HG02884 (cell line): ENCODE data around the gene CPT1C.

Experiments
- ATAC-seq: cut with Tn5 transposase; IDR thresholded peaks from one replicate; pipeline ENCODE4 v1.9.1; 2021; ENCODE audit warnings: mild to moderate bottlenecking, moderate library complexity; ENCODE audit not compliant: unreplicated experiment

Gene CPT1C

GRCh38 chr19:49680421-49681351 lies 10.2 kb upstream of the CPT1C start:
- ATAC-seq: no peak

DNA sequence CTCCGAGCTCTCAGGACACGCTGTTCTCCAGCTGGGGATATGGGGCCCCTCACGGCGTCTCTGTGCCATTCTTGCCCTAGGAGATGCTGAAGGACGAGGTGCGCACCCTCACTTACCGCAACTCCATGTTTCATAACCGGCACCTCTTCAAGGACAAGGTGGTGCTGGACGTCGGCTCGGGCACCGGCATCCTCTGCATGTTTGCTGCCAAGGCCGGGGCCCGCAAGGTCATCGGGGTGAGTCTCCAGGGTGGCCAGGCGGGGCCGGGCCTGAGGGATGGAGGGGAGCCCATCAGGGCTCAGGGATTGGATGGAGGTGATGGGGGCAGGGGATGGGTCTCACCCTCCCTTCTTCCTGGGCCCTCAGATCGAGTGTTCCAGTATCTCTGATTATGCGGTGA lies 9.1 kb upstream of the CPT1C start:
- ATAC-seq: no peak

- no peak for ATAC-seq
Observed at GRCh38 chr19:49682274-49682673, 8.6 kb upstream of the CPT1C start.

DNA sequence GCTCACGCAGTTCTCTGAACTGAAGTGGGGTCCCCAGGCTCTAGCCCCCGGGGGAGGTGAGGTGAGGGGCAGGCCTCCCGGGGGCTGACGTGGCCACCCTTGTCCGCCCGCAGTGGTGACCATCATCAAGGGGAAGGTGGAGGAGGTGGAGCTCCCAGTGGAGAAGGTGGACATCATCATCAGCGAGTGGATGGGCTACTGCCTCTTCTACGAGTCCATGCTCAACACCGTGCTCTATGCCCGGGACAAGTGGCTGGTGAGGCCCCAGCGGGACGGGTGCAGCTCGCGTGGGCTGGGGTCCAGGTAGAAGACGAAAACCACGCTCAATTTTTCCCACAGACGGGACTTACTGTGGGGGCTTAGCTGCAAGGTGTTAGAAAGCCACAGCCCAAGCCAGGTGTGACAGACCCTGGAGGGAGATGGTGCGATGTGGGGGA lies 7.1 kb upstream of the CPT1C start:
- ATAC-seq: no peak

DNA sequence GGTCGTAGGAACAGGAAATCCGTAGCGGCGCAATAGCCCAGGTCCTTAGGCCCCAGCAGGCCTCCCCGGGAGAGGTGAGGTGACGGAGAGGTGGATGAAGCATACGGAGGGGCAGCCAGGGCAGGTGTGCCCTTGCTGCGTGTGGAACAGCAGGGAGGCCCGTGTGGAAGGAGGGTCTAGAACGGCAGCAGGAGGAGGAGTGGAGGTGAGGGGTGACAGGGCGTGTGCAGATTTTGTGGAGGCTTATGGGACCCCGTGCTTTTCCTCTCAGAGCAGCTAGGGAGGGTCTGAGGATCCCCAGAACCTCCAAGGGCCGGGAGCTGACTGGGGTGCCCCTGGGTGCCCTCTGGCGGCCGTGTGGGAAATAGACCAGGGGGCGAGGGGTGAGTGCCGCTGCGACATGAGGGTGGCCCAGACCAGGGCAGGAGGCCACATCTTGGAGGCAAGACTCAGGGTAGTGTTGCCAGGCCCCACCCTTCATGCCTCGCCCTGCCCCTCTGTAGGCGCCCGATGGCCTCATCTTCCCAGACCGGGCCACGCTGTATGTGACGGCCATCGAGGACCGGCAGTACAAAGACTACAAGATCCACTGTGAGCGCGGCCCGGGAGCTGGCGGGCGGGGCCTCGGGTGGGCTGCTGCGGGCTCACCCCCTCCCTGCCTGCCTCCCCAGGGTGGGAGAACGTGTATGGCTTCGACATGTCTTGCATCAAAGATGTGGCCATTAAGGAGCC lies 6.5 kb upstream of the CPT1C start:
- ATAC-seq: no peak

- no peak for ATAC-seq
Observed at GRCh38 chr19:49684983-49685553, 5.8 kb upstream of the CPT1C start.

DNA sequence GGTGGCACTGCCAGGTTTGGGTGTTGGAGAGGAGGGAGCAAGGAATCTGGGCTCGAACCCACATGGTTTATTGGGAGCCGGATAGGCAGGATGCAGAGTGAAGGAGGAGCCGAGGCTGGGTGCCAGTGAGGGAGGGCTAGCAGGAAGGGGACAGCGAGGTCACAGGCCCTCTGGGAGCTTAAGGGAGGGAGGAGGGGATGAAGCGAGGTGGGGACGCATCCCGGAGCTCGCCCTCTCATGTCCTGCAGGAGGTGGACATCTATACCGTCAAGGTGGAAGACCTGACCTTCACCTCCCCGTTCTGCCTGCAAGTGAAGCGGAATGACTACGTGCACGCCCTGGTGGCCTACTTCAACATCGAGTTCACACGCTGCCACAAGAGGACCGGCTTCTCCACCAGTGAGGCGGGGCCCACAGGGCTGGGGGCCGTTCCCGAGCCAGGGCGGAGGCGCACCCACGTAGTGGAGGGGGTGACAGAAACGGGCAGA lies 5.0 kb upstream of the CPT1C start:
- no peak for ATAC-seq

- ATAC-seq: no peak
Observed at GRCh38 chr19:49686503-49687088, 4.3 kb upstream of the CPT1C start.

- no peak for ATAC-seq
Observed at GRCh38 chr19:49687150-49687549, 3.8 kb upstream of the CPT1C start.

- ATAC-seq: no peak
Observed at GRCh38 chr19:49687566-49688316, 3.2 kb upstream of the CPT1C start.

GRCh38 chr19:49688531-49689132 lies 2.3 kb upstream of the CPT1C start:
- ATAC-seq: no peak

GRCh38 chr19:49689133-49690078 lies 1.5 kb upstream of the CPT1C start, which contains the start of gene ADM5:
Gene ADM5 (plus strand): TSS chr19:49689594. CDS start chr19:49689838, 244 bp downstream.
- ATAC-seq: no peak

- no peak for ATAC-seq
Observed at GRCh38 chr19:49690079-49690655, 749 bp upstream of the CPT1C start.

DNA sequence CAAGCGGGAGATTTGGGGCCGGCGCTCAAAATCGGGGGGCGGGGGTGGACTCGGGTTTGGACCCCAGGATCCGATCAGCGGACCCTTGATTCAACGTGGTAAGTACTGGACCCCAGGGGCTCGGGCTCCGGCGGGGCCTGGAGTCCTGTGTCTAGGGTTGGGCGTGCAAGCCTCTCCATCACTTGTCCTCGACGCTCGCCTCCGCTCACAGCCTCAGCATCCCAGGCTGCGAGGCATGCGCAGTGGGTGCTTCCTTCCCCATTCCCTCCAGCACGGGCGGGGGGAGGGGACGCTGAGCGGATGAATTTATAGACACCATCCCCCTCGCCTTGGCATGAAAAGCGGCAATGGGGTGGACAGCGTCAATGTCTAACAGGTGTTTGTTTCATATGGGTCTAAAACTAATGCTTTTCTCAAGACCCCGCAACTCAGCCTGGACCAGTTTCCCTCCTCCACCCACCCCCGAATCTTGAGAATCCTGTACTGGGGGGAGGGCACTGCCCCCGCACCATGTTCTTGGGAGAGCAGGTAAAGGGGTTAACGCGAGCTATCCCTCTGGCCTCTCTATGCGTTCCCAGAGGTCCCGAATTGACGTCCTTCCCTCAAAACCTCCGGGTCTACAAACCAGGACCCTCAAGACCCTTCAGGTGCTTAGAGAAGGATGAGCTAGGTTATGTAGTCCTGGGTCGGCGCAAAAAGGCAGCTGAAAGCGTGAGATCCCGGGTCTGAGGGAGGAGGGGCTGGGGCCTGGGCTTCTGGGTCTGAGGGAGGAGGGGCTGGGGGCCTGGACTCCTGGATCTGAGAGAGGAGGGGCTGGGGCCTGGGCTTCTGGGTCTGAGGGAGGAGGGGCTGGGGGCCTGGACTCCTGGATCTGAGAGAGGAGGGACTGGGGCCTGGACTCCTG lies 579 bp downstream of the CPT1C start:
- ATAC-seq: no peak

DNA sequence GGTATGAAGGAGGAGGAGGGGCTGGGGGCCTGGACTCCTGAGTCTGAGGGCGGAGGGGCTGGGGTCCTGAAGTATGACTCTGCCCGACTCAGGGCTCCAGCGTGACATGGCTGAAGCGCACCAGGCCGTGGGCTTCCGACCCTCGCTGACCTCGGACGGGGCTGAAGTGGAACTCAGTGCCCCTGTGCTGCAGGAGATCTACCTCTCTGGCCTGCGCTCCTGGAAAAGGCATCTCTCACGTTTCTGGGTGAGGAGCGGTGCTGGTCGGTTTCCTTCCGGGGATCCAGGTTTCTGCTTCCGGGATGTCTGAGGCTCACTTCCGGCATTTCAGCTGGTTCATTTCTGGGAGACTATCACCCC lies 1.2 kb downstream of the CPT1C start:
- ATAC-seq: no peak

- ATAC-seq: no peak
Observed at GRCh38 chr19:49696115-49696514, 5.2 kb downstream of the CPT1C start.

GRCh38 chr19:49696865-49697264 lies 5.9 kb downstream of the CPT1C start:
- no peak for ATAC-seq

DNA sequence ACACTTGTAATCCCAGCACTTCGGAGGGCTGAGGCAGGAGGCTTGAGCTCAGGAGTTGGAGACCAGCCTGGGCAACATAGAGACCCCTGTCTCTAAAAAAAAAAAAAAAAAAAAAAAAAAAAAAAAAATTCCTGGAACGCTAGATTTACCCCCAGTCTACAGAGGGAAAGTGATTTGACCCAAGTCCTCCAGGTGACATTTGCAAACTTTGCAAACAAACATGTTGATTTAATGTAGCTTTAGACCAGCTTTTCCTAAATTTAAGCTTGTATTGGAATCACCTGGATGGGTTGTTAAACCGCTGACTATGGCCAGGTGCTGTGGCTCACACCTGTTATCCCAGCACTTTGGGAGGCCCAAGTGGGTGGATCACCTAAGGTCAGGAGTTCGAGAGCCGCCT lies 8.4 kb downstream of the CPT1C start:
- no peak for ATAC-seq
